Measurements from ENCODE around the gene COX7A2L. TPM values are rescaled to one million over a fixed set of nuclear protein-coding genes. Genes with fewer than 3 reads are reported as not detected.

COX7A2L gene
- total and polyA plus RNA-seq, 2 of the 8 experiments (the other 6 are each of a cell fraction or from before 2014, with no cell fraction given) = 85.6 to 114 TPM

- CTCF ChIA-PET (ENCODE audit: partially characterized antibody) = interaction anchor here (0.6 kb wide), 2 partner anchors 27 to 129 kb away, joined by 4 to 5 read pairs; no protein-coding TSS in a partner anchor
- H2AK5ac ChIP-seq (ENCODE audit: low read depth, low read length) = no peak overlapping the region
- no peak overlapping the region for H2BK20ac ChIP-seq (ENCODE audit: low read length)
- H2BK15ac ChIP-seq (ENCODE audit: low read length) = no peak overlapping the region
- H3K56ac ChIP-seq (replicated peaks; ENCODE audit: insufficient read length, low read depth, low read length) = no peak overlapping the region
- no peaks in the 10 kb centered on the region for H3K79me1 ChIP-seq (ENCODE audit: low read depth, low read length)
- H2AFZ ChIP-seq (ENCODE audit: low read length) = no peak overlapping the region
- H3K79me2 ChIP-seq (ENCODE audit: control insufficient read depth in 1 of 2, insufficient read depth in 2 of 2, low read length in 2 of 2) = no peaks in the 10 kb centered on the region
- no peak overlapping the region for H3K23ac ChIP-seq (ENCODE audit: insufficient read length)
- H3K23me2 ChIP-seq (ENCODE audit: low read depth, low read length) = no peaks in the 10 kb centered on the region
- no peaks in the 10 kb centered on the region for H4K20me1 ChIP-seq (replicated peaks in 1 of 2; ENCODE audit: control insufficient read depth in 1 of 2, insufficient read depth in 2 of 2, low read length in 2 of 2)
- H3K14ac ChIP-seq (ENCODE audit: insufficient read length) = no peak overlapping the region
- no peak overlapping the region for H3K27ac ChIP-seq (ENCODE audit: low read depth, low read length)
- H3K9ac ChIP-seq (replicated peaks in 1 of 4; ENCODE audit: extremely low read depth in 1 of 4, low read depth in 3 of 4, low read length in 3 of 4) = no peak overlapping the region
- H3K36me3 ChIP-seq (ENCODE audit: control insufficient read depth in 2 of 4, insufficient read depth in 4 of 4, low read length in 3 of 4) = peaks cover 0 to 7% (median 4%) of the 10 kb centered on the region in 4 experiments; a peak in 4 of 8 replicates
- 89% methylated on average over 2 of the region's 2 CpGs; no CpG with 5 or more reads in 1 of the 2 experiments for WGBS, 2 experiments (ENCODE audit: extremely low coverage in 1 of 2, insufficient coverage in 1 of 2, insufficient read length in 1 of 2, insufficient replicate concordance in 2 of 2, low coverage in 1 of 2, low lambda C conversion rate in 2 of 2, missing lambda C conversion rate in 1 of 2)
- no peak for FAIRE-seq
- no peak overlapping the region for H3K4me3 ChIP-seq (ENCODE audit: extremely low read depth in 1 of 4, insufficient read depth in 2 of 4, low read depth in 3 of 4, low read length in 4 of 4)
- H4K5ac ChIP-seq (ENCODE audit: insufficient read length, low read depth, low read length) = no peak overlapping the region
- H3K4me2 ChIP-seq (ENCODE audit: insufficient read depth in 1 of 2, low read depth in 2 of 2, low read length in 2 of 2) = no peak overlapping the region
- no peak overlapping the region for H4K91ac ChIP-seq (replicated peaks; ENCODE audit: insufficient read length, low read length)
- H3K4me1 ChIP-seq (replicated peaks in 1 of 4; ENCODE audit: control insufficient read depth in 3 of 4, insufficient read depth in 4 of 4, low read length in 3 of 4) = no peaks in the 10 kb centered on the region
- POLR2A ChIA-PET (ENCODE audit: partially characterized antibody) = no interaction called here
- H2BK5ac ChIP-seq (ENCODE audit: low read depth, low read length) = no peak overlapping the region
- DNase-seq (ENCODE audit: low read depth in 1 of 2, low spot score in 2 of 2) = no peak
- H3K9me3 ChIP-seq (ENCODE audit: insufficient read depth in 2 of 2, low read depth in 1 of 2, low read length in 1 of 2) = no peaks in the 10 kb centered on the region
- H3K4ac ChIP-seq (replicated peaks; ENCODE audit: insufficient read length, low read depth, low read length) = no peak overlapping the region
- no peak overlapping the region for H4K8ac ChIP-seq (ENCODE audit: extremely low read depth, insufficient read depth, low read length)
- no peak overlapping the region for H3K18ac ChIP-seq (ENCODE audit: extremely low read depth, low read length)
- no peaks in the 10 kb centered on the region for H3K27me3 ChIP-seq (replicated peaks in 1 of 4; ENCODE audit: control insufficient read depth in 3 of 4, extremely low read depth in 1 of 4, insufficient read depth in 3 of 4, low read length in 3 of 4)
- H2BK12ac ChIP-seq (ENCODE audit: low read depth, low read length) = no peak overlapping the region
- H2BK120ac ChIP-seq (replicated peaks; ENCODE audit: low read depth, low read length) = no peak overlapping the region
- TF ChIP-seq KDM5A (IDR thresholded peaks at IDR 0.05; ENCODE audit: low read length) (no peak), HDAC6 (IDR thresholded peaks at IDR 0.05; ENCODE audit: low read depth, low read length) (no peak), PHF8 (conservative IDR thresholded peaks at IDR 0.05; ENCODE audit: low read depth, low read length) (no peak), ATF2 (IDR thresholded peaks at IDR 0.05; ENCODE audit: low read length) (no peak), POLR2AphosphoS5 (IDR thresholded peaks at IDR 0.05; ENCODE audit: low read depth, low read length) (no peak), MAX (IDR thresholded peaks at IDR 0.05) (no peak), RFX5 (IDR thresholded peaks at IDR 0.05; ENCODE audit: borderline replicate concordance, low read depth, low read length) (no peak), TEAD4 (IDR thresholded peaks at IDR 0.05; ENCODE audit: low read depth, low read length) (no peak), SRF (IDR thresholded peaks at IDR 0.05; ENCODE audit: low read depth, low read length) (no peak), KDM1A (IDR thresholded peaks at IDR 0.05; ENCODE audit: borderline replicate concordance, low read length) (no peak), SIX5 (IDR thresholded peaks at IDR 0.05; ENCODE audit: low read depth, low read length) (no peak), TAF1 (IDR thresholded peaks at IDR 0.05; ENCODE audit: low read depth, low read length) (no peak), EGR1 (IDR thresholded peaks at IDR 0.05; ENCODE audit: borderline replicate concordance, low read depth, low read length) (no peak), RXRA (IDR thresholded peaks at IDR 0.05; ENCODE audit: insufficient read depth, low read depth, low read length) (no peak)
These were observed 51.7 kb downstream of the COX7A2L start for GRCh38 chr2:42309366-42309765.

Measured in H1 (cell line).